Neural cell (in vitro differentiated cells): ENCODE results near the gene NADK. TPM values are rescaled to one million over a fixed set of nuclear protein-coding genes. Genes with fewer than 3 reads are reported as not detected.
"Not testable (repeated sequence)": the region's sequence is repeated elsewhere in the genome, so short reads cannot be mapped to it uniquely, and the experiment has no call there.

ENCODE experiments used
- H2AFZ ChIP-seq: fragments of 200-600, 300-800 bp; sonication (generic), shearing (Covaris generic); 2 replicates; pipeline ENCODE4 v1.6.0; 2014; ENCODE audit warnings: low read depth, mild to moderate bottlenecking, antibody characterized with exemption, low read length, moderate library complexity
- H3F3A ChIP-seq: fragments of 200-600 bp; shearing (Covaris generic); 2 replicates; pipeline ENCODE4 v1.6.1; 2016; ENCODE audit warnings: mild to moderate bottlenecking, moderate library complexity, mixed read lengths, antibody characterized with exemption, low read length; ENCODE audit not compliant: insufficient read depth, poor library complexity, severe bottlenecking
- H3K27ac ChIP-seq: fragments of 200-600, 300-800 bp; sonication (generic), shearing (Covaris generic); 2 replicates; pipeline ENCODE4 v1.5.1; 2014; ENCODE audit warnings: mild to moderate bottlenecking, low read length, moderate library complexity
- H3K27me3 ChIP-seq: fragments of 300-800, 200-600 bp; sonication (generic), shearing (Covaris generic); 2 replicates; pipeline ENCODE4 v1.6.0; 2014; ENCODE audit warnings: mild to moderate bottlenecking, low read depth, low read length, moderate library complexity; ENCODE audit not compliant: insufficient read depth
- H3K36me3 ChIP-seq: fragments of 300-800, 200-600 bp; sonication (generic), shearing (Covaris generic); 2 replicates; pipeline ENCODE4 v1.5.1; 2014; ENCODE audit warnings: mild to moderate bottlenecking, antibody characterized with exemption, low read length, moderate library complexity; ENCODE audit not compliant: insufficient read depth
- H3K4me2 ChIP-seq: fragments of 300-800, 200-600 bp; sonication (generic), shearing (Covaris generic); 2 replicates; pipeline ENCODE4 v1.6.0; 2014; ENCODE audit warnings: mild to moderate bottlenecking, low read length
- H3K4me3 ChIP-seq: fragments of 300-800, 200-600 bp; sonication (generic), shearing (Covaris generic); 2 replicates; pipeline ENCODE4 v1.5.1; 2014; ENCODE audit warnings: mild to moderate bottlenecking, low read length, moderate library complexity
- H3K79me2 ChIP-seq: fragments of 200-600 bp; shearing (Covaris generic); replicated peaks from 2 replicates; pipeline ENCODE4 v1.6.0; 2014; ENCODE audit warnings: mild to moderate bottlenecking, low read length, moderate library complexity; ENCODE audit not compliant: insufficient read depth
- H3K9ac ChIP-seq: fragments of 300-800, 200-600 bp; sonication (generic), shearing (Covaris generic); 2 replicates; pipeline ENCODE4 v1.6.1; 2016; ENCODE audit warnings: mild to moderate bottlenecking, low read length, mixed read lengths
- H3K9me2 ChIP-seq: fragments of 200-600 bp; shearing (Covaris generic); 2 replicates; pipeline ENCODE4 v1.6.1; 2016; ENCODE audit warnings: mild to moderate bottlenecking, low read length, mixed read lengths; ENCODE audit not compliant: insufficient read depth
- H3K9me3 ChIP-seq: fragments of 200-600, 300-800 bp; sonication (generic), shearing (Covaris generic); 2 replicates; pipeline ENCODE4 v1.6.1; 2016; ENCODE audit warnings: mild to moderate bottlenecking, mixed run types, low read length, moderate library complexity, mixed read lengths
- H4K20me1 ChIP-seq: fragments of 200-600 bp; shearing (Covaris generic); 2 replicates; pipeline ENCODE4 v1.6.1; 2016; ENCODE audit warnings: mild to moderate bottlenecking, mixed run types; ENCODE audit not compliant: insufficient read depth
- EP300 ChIP-seq: fragments of 450-650 bp; conservative IDR thresholded peaks from 2 replicates; pipeline ENCODE4 v1.6.1; 2014; ENCODE audit warnings: antibody characterized with exemption, mild to moderate bottlenecking, moderate library complexity; ENCODE audit not compliant: poor library complexity, severe bottlenecking
- EZH2 ChIP-seq: fragments of 200-600, 300-800 bp; shearing (Covaris generic), sonication (generic); IDR thresholded peaks from 2 replicates; pipeline ENCODE4 v1.6.1; 2014; ENCODE audit warnings: antibody characterized with exemption, low read length, borderline replicate concordance, mild to moderate bottlenecking; ENCODE audit not compliant: insufficient read depth, poor library complexity, severe bottlenecking
- MXI1 ChIP-seq: fragments of 450-650 bp; conservative IDR thresholded peaks from 2 replicates; pipeline ENCODE4 v1.6.1; 2014; ENCODE audit warnings: antibody characterized with exemption, mild to moderate bottlenecking; ENCODE audit not compliant: poor library complexity, severe bottlenecking
- POLR2AphosphoS5 ChIP-seq: IDR thresholded peaks from 2 replicates; pipeline ENCODE4 v1.6.1; 2012
- RAD21 ChIP-seq: fragments of 450-650 bp; conservative IDR thresholded peaks from 2 replicates; pipeline ENCODE4 v1.6.1; 2014; ENCODE audit warnings: antibody characterized with exemption, mild to moderate bottlenecking, moderate library complexity
- SMC3 ChIP-seq: fragments of 450-650 bp; conservative IDR thresholded peaks from 2 replicates; pipeline ENCODE4 v1.6.1; 2014; ENCODE audit warnings: antibody characterized with exemption, mild to moderate bottlenecking, moderate library complexity; ENCODE audit not compliant: poor library complexity
- TAF1 ChIP-seq: IDR thresholded peaks from 2 replicates; pipeline ENCODE4 v1.6.1; 2012; ENCODE audit warnings: low read depth
- polyA plus RNA-seq: library from polyadenylated mRNA; depleted of rRNA; stranded (reverse); fragments of >200 nt; gene quantifications from 2 replicates; pipeline ENCODE4 v1.2.3, GENCODE V29; 2014
- TF ChIP-seq, protein P1 (sequence below): IDR thresholded peaks from 2 replicates; pipeline ENCODE4 v1.6.1; 2012; ENCODE audit warnings: borderline replicate concordance
- TF ChIP-seq, protein P2 (sequence below): fragments of 450-650 bp; IDR thresholded peaks from 2 replicates; pipeline ENCODE4 v1.5.1; 2014; ENCODE audit warnings: antibody characterized with exemption, mild to moderate bottlenecking, moderate library complexity; ENCODE audit not compliant: poor library complexity, severe bottlenecking

Gene NADK
- polyA plus RNA-seq, 1 donor from 2014 or later, result 38.5 TPM

DNA sequence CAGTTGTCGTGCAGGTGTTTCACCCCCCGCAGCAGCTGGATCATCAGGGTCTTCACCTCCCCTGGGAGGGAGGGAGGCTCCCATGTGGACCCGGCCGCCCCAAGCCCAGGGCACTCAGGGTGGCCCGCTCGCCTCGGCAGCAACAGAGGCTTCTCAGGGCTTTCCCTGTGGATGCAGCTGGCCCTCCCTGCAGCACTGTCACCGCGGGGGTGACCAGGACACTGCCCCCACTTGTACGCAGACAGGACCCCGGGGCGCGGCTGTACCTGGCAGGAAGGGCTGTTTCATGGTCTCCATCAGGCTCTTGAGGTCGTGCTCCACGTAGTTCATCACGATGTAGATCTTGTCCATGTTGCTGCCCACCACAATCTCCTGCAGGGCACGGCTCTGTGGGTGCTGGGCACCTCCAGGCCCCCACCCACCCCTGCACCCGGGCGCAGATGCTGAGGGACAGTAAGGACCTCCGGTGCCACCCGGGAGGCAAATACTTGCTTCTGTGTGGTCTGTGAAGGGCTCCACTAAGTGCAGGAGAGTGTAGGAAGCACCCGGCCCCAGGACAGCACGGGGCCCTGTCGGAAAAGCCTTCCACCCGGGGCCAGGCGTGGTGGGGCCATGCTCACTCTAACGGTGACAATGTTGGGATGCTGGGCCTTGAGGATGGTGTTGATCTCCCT lies 73.8 kb downstream of the NADK start:
- not testable (repeated sequence) for H3K27ac ChIP-seq, H3K4me2 ChIP-seq, H3F3A ChIP-seq, H3K4me3 ChIP-seq, H3K9me2 ChIP-seq, H2AFZ ChIP-seq, H3K79me2 ChIP-seq, H3K27me3 ChIP-seq, H4K20me1 ChIP-seq, H3K36me3 ChIP-seq, H3K9me3 ChIP-seq, H3K9ac ChIP-seq

DNA sequence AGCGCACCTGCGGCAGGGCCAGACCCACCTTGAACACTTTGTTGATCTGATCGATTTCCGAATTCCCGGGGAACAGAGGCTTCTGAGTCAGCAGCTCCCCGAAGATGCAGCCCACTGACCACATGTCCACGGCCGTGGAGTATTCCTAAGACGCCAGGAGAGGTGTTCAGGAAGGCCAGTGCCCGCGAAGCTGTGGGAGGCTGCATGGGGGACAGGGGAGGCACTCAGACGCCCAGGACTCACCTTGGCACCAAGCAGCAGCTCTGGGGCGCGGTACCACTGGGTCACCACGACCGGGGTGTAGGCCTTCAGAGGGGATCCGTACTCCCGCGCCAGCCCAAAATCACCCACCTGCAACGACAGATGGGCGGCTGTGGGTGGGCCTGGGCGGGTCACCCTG lies 74.5 kb downstream of the NADK start:
- no peaks in the 10 kb centered on the region for H4K20me1 ChIP-seq
- H3K79me2 ChIP-seq, result no peaks in the 10 kb centered on the region
- H3K9me2 ChIP-seq, result no peaks in the 10 kb centered on the region
- no peaks in the 10 kb centered on the region for H3K36me3 ChIP-seq
- H3K4me3 ChIP-seq, result no peak overlapping the region
- H3K27me3 ChIP-seq, result no peaks in the 10 kb centered on the region
- H3F3A ChIP-seq, result no peaks in the 10 kb centered on the region
- no peak overlapping the region for H3K27ac ChIP-seq
- no peak overlapping the region for H3K4me2 ChIP-seq
- TF ChIP-seq, protein P1, sequence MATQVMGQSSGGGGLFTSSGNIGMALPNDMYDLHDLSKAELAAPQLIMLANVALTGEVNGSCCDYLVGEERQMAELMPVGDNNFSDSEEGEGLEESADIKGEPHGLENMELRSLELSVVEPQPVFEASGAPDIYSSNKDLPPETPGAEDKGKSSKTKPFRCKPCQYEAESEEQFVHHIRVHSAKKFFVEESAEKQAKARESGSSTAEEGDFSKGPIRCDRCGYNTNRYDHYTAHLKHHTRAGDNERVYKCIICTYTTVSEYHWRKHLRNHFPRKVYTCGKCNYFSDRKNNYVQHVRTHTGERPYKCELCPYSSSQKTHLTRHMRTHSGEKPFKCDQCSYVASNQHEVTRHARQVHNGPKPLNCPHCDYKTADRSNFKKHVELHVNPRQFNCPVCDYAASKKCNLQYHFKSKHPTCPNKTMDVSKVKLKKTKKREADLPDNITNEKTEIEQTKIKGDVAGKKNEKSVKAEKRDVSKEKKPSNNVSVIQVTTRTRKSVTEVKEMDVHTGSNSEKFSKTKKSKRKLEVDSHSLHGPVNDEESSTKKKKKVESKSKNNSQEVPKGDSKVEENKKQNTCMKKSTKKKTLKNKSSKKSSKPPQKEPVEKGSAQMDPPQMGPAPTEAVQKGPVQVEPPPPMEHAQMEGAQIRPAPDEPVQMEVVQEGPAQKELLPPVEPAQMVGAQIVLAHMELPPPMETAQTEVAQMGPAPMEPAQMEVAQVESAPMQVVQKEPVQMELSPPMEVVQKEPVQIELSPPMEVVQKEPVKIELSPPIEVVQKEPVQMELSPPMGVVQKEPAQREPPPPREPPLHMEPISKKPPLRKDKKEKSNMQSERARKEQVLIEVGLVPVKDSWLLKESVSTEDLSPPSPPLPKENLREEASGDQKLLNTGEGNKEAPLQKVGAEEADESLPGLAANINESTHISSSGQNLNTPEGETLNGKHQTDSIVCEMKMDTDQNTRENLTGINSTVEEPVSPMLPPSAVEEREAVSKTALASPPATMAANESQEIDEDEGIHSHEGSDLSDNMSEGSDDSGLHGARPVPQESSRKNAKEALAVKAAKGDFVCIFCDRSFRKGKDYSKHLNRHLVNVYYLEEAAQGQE, result no peak
- TF ChIP-seq SMC3 (no peak), TAF1 (no peak), MXI1 (no peak), RAD21 (no peak), POLR2AphosphoS5 (no peak), EP300 (no peak), EZH2 (no peak)
- TF ChIP-seq, protein P2, sequence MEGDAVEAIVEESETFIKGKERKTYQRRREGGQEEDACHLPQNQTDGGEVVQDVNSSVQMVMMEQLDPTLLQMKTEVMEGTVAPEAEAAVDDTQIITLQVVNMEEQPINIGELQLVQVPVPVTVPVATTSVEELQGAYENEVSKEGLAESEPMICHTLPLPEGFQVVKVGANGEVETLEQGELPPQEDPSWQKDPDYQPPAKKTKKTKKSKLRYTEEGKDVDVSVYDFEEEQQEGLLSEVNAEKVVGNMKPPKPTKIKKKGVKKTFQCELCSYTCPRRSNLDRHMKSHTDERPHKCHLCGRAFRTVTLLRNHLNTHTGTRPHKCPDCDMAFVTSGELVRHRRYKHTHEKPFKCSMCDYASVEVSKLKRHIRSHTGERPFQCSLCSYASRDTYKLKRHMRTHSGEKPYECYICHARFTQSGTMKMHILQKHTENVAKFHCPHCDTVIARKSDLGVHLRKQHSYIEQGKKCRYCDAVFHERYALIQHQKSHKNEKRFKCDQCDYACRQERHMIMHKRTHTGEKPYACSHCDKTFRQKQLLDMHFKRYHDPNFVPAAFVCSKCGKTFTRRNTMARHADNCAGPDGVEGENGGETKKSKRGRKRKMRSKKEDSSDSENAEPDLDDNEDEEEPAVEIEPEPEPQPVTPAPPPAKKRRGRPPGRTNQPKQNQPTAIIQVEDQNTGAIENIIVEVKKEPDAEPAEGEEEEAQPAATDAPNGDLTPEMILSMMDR, result no peak
- H3K9ac ChIP-seq, result no peak overlapping the region
- H2AFZ ChIP-seq, result no peak overlapping the region
- H3K9me3 ChIP-seq, result no peaks in the 10 kb centered on the region

DNA sequence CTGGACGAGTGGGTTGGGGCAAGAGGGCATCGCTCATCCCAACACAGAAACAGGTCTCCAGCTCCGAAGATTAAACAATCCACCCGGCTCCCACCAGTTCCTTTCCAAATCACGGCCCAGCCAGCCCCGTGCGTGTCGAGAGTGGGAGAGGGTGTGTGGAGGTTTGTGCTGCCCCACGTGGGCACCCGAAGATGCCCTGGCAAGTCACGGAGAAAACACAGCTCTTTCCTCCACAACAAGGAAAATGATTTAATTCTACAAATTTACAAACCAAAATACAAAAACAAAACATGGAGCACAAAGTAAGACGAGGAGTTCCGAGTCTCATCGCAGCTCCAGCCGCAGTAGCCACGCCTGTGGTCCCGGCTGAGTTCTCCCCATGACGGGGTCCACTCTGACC lies 75.8 kb downstream of the NADK start:
- not testable (repeated sequence) for H3K9me3 ChIP-seq, H2AFZ ChIP-seq, H3K36me3 ChIP-seq, H4K20me1 ChIP-seq, H3K4me3 ChIP-seq, H3K4me2 ChIP-seq, H3K27me3 ChIP-seq, H3K9ac ChIP-seq, H3F3A ChIP-seq, H3K79me2 ChIP-seq, H3K9me2 ChIP-seq, H3K27ac ChIP-seq

Other genes with a start within 250 kb of the NADK start
- gene TMEM240, start 237.8 kb downstream of the NADK start, polyA plus RNA-seq, result 46.7 and 52.1 TPM in 2 replicates
- 56.2 and 66.3 TPM in 2 replicates for gene SSU72, start 203.6 kb downstream of the NADK start, polyA plus RNA-seq
- gene FNDC10, start 178.3 kb downstream of the NADK start, polyA plus RNA-seq, result 4.5 and 6.2 TPM in 2 replicates
- gene MIB2, start 163.0 kb downstream of the NADK start, polyA plus RNA-seq, result 106 and 153 TPM in 2 replicates
- 0.98 and 4.3 TPM in 2 replicates for gene MMP23B, start 146.3 kb downstream of the NADK start, polyA plus RNA-seq
- gene CDK11B, start 119.5 kb downstream of the NADK start, polyA plus RNA-seq, result 9.6 and 13.7 TPM in 2 replicates
- gene SLC35E2B, start 85.7 kb downstream of the NADK start, polyA plus RNA-seq, result 93.2 and 112 TPM in 2 replicates
- 19.3 and 20.2 TPM in 2 replicates for gene CDK11A, start 54.1 kb downstream of the NADK start, polyA plus RNA-seq
- gene GNB1, start 112.6 kb upstream of the NADK start, polyA plus RNA-seq, result 308 and 325 TPM in 2 replicates
- gene CALML6, start 136.8 kb upstream of the NADK start, polyA plus RNA-seq, result not detected in 2 replicates
- 0.89 TPM in 1 of 2 replicates, not detected in the other for gene TMEM52, start 140.8 kb upstream of the NADK start, polyA plus RNA-seq
- gene CFAP74, start 225.3 kb upstream of the NADK start, polyA plus RNA-seq, result 0.22 TPM in 1 of 2 replicates, not detected in the other
- 0.70 and 0.85 TPM in 2 replicates for gene GABRD, start 240.9 kb upstream of the NADK start, polyA plus RNA-seq